ENCODE measurements around the gene LETM1. TPM values are rescaled to one million over a fixed set of nuclear protein-coding genes. Genes with fewer than 3 reads are reported as not detected.

LETM1 gene
- total and polyA plus RNA-seq, 2 donors (not counting 1 experiment from before 2014, with no cell fraction given): 15.8 to 70.4 TPM

DNA sequence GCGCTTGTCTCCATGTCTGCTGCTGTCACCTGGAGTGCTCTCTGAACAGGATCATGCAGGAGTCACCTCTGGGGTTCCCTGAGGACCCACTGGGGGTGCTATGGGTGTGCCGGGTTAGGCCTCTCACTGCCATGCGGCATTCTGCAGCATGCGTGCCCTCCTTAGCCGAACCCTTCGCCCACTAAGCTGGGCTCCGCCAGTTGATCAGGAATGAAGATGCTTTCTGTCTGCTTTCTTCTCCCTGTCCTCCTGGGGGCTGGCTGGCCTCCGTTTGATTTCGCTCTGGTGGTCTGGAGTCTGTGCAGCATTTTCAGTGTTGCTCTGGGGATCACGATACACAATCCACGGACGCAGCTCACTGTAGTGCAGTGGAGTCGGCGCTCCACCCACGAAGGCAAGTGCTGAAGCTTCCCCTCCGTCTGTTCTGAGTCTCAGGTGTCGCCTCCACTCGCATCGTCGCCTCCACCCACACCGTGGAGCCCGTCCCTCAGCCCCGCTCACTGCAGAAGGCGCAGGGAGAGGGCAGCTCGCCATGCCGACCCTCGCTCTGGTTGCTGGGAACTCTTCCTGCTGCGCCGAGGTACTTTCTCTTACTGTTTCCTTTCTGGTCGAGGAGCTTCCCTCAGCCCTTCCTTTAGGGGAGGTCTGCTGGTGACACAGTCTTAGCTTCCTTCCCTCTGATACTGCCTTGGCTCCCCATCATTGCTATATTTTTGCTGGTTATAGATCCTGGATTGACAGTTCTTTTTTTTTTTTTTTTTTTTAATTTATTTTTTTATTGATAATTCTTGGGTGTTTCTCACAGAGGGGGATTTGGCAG is 29.2 kb downstream of the LETM1 start:
- Histone ChIP-seq H3K4me1 (ENCODE audit: control insufficient read depth, extremely low read depth, insufficient read depth, low read length) (no peaks in the 10 kb centered on the region), H3K4me3 (replicated peaks in 1 of 4; ENCODE audit: control extremely low read depth in 1 of 4, insufficient read depth in 1 of 4, low read depth in 3 of 4, low read length in 4 of 4) (no peak overlapping the region), H3K4me2 (ENCODE audit: extremely low read depth, insufficient read depth, low read length) (no peak overlapping the region), H3K9me3 (ENCODE audit: control insufficient read depth, insufficient read depth, low read depth, low read length) (no peaks in the 10 kb centered on the region), H3K9ac (ENCODE audit: insufficient read depth, low read length) (no peak overlapping the region), H3K36me3 (ENCODE audit: control insufficient read depth, insufficient read depth, low read length) (peaks cover 32% of the 10 kb centered on the region), H3K27me3 (ENCODE audit: control insufficient read depth, insufficient read depth, low read length) (no peaks in the 10 kb centered on the region), H2AFZ (ENCODE audit: low read length) (no peak overlapping the region), H3K79me2 (ENCODE audit: control insufficient read depth, insufficient read depth, low read length) (no peaks in the 10 kb centered on the region), H4K20me1 (ENCODE audit: control insufficient read depth, extremely low read depth, insufficient read depth, low read length) (no peaks in the 10 kb centered on the region), H3K27ac (ENCODE audit: insufficient read depth, low read length) (no peak overlapping the region)
- no peak for DNase-seq (ENCODE audit: low read depth in 2 of 2)
- no peak for TF ChIP-seq EZH2 (IDR thresholded peaks at IDR 0.05; ENCODE audit: low read length, missing control alignments)
- TF ChIP-seq, protein P1, sequence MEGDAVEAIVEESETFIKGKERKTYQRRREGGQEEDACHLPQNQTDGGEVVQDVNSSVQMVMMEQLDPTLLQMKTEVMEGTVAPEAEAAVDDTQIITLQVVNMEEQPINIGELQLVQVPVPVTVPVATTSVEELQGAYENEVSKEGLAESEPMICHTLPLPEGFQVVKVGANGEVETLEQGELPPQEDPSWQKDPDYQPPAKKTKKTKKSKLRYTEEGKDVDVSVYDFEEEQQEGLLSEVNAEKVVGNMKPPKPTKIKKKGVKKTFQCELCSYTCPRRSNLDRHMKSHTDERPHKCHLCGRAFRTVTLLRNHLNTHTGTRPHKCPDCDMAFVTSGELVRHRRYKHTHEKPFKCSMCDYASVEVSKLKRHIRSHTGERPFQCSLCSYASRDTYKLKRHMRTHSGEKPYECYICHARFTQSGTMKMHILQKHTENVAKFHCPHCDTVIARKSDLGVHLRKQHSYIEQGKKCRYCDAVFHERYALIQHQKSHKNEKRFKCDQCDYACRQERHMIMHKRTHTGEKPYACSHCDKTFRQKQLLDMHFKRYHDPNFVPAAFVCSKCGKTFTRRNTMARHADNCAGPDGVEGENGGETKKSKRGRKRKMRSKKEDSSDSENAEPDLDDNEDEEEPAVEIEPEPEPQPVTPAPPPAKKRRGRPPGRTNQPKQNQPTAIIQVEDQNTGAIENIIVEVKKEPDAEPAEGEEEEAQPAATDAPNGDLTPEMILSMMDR (conservative IDR thresholded peaks at IDR 0.05 in 1 of 2, IDR thresholded peaks at IDR 0.05 in 1 of 2; ENCODE audit: low read depth in 1 of 2, low read length in 2 of 2): no peak

DNA sequence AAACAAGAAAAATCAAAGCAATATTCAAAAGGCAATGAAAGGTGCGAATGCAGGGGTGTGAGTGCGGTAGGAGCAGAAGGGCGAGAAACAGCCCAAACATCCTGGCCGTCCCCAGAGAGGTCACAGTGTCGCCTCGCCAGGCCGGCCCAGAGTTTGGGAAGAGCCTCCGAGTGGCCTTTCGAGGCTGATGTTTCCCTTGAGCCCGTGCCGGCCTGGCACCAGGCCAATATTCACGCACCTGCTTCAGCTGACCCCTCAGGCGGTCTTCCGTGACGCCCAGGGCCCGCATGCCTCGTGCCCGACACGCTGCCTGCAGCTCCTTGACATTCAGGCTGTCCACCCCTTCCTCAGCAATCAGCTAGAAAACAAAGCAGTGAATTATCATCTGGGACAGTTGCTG is 30.6 kb downstream of the LETM1 start:
- H3K27ac ChIP-seq (ENCODE audit: insufficient read depth, low read length): no peak overlapping the region
- no peaks in the 10 kb centered on the region for H3K9me3 ChIP-seq (ENCODE audit: control insufficient read depth, insufficient read depth, low read depth, low read length)
- peaks cover 28% of the 10 kb centered on the region for H3K36me3 ChIP-seq (ENCODE audit: control insufficient read depth, insufficient read depth, low read length)
- TF ChIP-seq, protein P1 (conservative IDR thresholded peaks at IDR 0.05 in 1 of 2, IDR thresholded peaks at IDR 0.05 in 1 of 2; ENCODE audit: low read depth in 1 of 2, low read length in 2 of 2): no peak
- no peak for TF ChIP-seq EZH2 (IDR thresholded peaks at IDR 0.05; ENCODE audit: low read length, missing control alignments)
- H4K20me1 ChIP-seq (ENCODE audit: control insufficient read depth, extremely low read depth, insufficient read depth, low read length): no peaks in the 10 kb centered on the region
- no peaks in the 10 kb centered on the region for H3K79me2 ChIP-seq (ENCODE audit: control insufficient read depth, insufficient read depth, low read length)
- H3K9ac ChIP-seq (ENCODE audit: insufficient read depth, low read length): no peak overlapping the region
- H2AFZ ChIP-seq (ENCODE audit: low read length): no peak overlapping the region
- H3K4me3 ChIP-seq (replicated peaks in 1 of 4; ENCODE audit: control extremely low read depth in 1 of 4, insufficient read depth in 1 of 4, low read depth in 3 of 4, low read length in 4 of 4): no peak overlapping the region
- DNase-seq (ENCODE audit: low read depth in 2 of 2): no peak
- no peaks in the 10 kb centered on the region for H3K4me1 ChIP-seq (ENCODE audit: control insufficient read depth, extremely low read depth, insufficient read depth, low read length)
- no peak overlapping the region for H3K4me2 ChIP-seq (ENCODE audit: extremely low read depth, insufficient read depth, low read length)
- H3K27me3 ChIP-seq (ENCODE audit: control insufficient read depth, insufficient read depth, low read length): no peaks in the 10 kb centered on the region

DNA sequence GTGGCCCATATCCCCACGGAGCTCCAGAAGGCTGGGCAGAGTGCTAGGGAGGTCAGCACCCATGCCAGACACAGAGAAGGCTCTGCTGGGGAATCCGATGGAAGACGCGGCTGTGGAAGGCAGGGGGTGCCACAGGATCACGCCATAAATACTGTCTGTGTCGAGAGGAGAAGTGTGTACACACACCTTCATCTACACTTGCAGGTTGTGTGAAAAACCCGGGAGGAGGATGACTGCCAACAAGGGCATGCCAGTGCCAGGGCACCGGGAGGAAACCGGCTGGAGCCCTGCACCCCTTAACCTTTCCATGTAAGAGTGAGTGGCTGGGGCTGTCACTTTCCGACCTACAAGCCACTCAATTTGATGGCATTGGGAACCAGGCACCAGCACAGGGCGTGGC is 31.2 kb downstream of the LETM1 start:
- no peaks in the 10 kb centered on the region for H4K20me1 ChIP-seq (ENCODE audit: control insufficient read depth, extremely low read depth, insufficient read depth, low read length)
- no peak for TF ChIP-seq EZH2 (IDR thresholded peaks at IDR 0.05; ENCODE audit: low read length, missing control alignments)
- TF ChIP-seq, protein P1 (conservative IDR thresholded peaks at IDR 0.05 in 1 of 2, IDR thresholded peaks at IDR 0.05 in 1 of 2; ENCODE audit: low read depth in 1 of 2, low read length in 2 of 2): no peak
- no peak overlapping the region for H3K27ac ChIP-seq (ENCODE audit: insufficient read depth, low read length)
- no peak for DNase-seq (ENCODE audit: low read depth in 2 of 2)
- H3K9ac ChIP-seq (ENCODE audit: insufficient read depth, low read length): no peak overlapping the region
- no peak overlapping the region for H3K4me2 ChIP-seq (ENCODE audit: extremely low read depth, insufficient read depth, low read length)
- no peaks in the 10 kb centered on the region for H3K4me1 ChIP-seq (ENCODE audit: control insufficient read depth, extremely low read depth, insufficient read depth, low read length)
- no peak overlapping the region for H2AFZ ChIP-seq (ENCODE audit: low read length)
- H3K4me3 ChIP-seq (replicated peaks in 1 of 4; ENCODE audit: control extremely low read depth in 1 of 4, insufficient read depth in 1 of 4, low read depth in 3 of 4, low read length in 4 of 4): no peak overlapping the region
- peaks cover 30% of the 10 kb centered on the region for H3K36me3 ChIP-seq (ENCODE audit: control insufficient read depth, insufficient read depth, low read length)
- H3K79me2 ChIP-seq (ENCODE audit: control insufficient read depth, insufficient read depth, low read length): no peaks in the 10 kb centered on the region
- H3K9me3 ChIP-seq (ENCODE audit: control insufficient read depth, insufficient read depth, low read depth, low read length): no peaks in the 10 kb centered on the region
- H3K27me3 ChIP-seq (ENCODE audit: control insufficient read depth, insufficient read depth, low read length): no peaks in the 10 kb centered on the region

All from fibroblast of lung (primary cell).